Measurements from ENCODE around the gene SPNS2. TPM values are rescaled to one million over a fixed set of nuclear protein-coding genes. Genes with fewer than 3 reads are reported as not detected.

SPNS2 gene
- total and polyA plus RNA-seq, 2 donors (not counting 1 experiment from before 2014, with no cell fraction given) = 0.48 TPM; not detected in 1

DNA sequence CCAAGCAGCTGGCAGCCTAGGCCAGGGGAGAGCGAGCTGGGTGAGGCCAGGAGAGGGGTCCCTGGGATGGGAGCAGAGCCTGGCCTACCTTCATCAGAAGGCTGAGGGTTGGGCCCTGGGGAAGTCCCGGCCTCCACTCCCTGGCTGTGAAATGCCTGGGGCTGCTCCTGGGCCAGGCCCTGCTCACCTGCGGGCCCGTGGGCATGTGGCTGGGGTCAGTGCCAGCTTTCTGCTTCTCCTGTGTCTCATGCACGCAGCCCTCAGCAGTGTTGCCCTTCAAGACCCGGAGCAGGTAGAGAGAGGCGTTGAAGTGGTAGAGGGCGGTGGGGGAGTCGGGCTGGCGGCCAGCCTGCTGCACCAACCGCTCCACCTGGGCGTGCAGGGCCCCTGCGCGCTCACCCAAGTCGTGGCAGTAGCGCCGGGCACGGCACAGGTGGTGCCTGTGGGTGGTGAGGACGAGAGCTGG, 44.1 kb downstream of the SPNS2 start:
- intact Hi-C loops (cut with micrococcal nuclease) = no loop called here
- peaks cover 0 to 72% of the 10 kb centered on the region in 2 experiments for H3K36me3 ChIP-seq (replicated peaks in 1 of 2; ENCODE audit: control extremely low read depth in 1 of 2, control insufficient read depth in 1 of 2, extremely low read depth in 1 of 2, insufficient read depth in 2 of 2, low read length in 1 of 2)
- Mint-ChIP-seq H3K4me1 (no peaks in the 10 kb centered on the region), H3K9me3 (ENCODE audit: insufficient read depth) (no peaks in the 10 kb centered on the region), H3K27ac (no peak overlapping the region), H3K4me3 (no peak overlapping the region), H3K27me3 (no peaks in the 10 kb centered on the region)
- ChIA-PET POLR2A (no interaction called here), CTCF (no interaction called here)
- ATAC-seq (ENCODE audit: low read depth) (no peak), DNase-seq (no peak)
- no peaks in the 10 kb centered on the region for H3K79me2 ChIP-seq (ENCODE audit: control insufficient read depth, insufficient read depth, low read length)
- TF ChIP-seq, protein P1, sequence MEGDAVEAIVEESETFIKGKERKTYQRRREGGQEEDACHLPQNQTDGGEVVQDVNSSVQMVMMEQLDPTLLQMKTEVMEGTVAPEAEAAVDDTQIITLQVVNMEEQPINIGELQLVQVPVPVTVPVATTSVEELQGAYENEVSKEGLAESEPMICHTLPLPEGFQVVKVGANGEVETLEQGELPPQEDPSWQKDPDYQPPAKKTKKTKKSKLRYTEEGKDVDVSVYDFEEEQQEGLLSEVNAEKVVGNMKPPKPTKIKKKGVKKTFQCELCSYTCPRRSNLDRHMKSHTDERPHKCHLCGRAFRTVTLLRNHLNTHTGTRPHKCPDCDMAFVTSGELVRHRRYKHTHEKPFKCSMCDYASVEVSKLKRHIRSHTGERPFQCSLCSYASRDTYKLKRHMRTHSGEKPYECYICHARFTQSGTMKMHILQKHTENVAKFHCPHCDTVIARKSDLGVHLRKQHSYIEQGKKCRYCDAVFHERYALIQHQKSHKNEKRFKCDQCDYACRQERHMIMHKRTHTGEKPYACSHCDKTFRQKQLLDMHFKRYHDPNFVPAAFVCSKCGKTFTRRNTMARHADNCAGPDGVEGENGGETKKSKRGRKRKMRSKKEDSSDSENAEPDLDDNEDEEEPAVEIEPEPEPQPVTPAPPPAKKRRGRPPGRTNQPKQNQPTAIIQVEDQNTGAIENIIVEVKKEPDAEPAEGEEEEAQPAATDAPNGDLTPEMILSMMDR (IDR thresholded peaks at IDR 0.05) = no peak
- TF ChIP-seq EZH2 (IDR thresholded peaks at IDR 0.05; ENCODE audit: borderline replicate concordance, insufficient read depth, low read depth, low read length, poor library complexity, severe bottlenecking) = no peak
- no peak overlapping the region for H3K9ac ChIP-seq (ENCODE audit: low read length)
- H3K9me3 ChIP-seq (ENCODE audit: control extremely low read depth in 1 of 3, control insufficient read depth in 2 of 3, insufficient read depth in 1 of 3, low read length in 2 of 3) = no peaks in the 10 kb centered on the region
- H4K20me1 ChIP-seq (ENCODE audit: control insufficient read depth, insufficient read depth, low read length, poor library complexity, severe bottlenecking) = no peaks in the 10 kb centered on the region
- no peak overlapping the region for H2AFZ ChIP-seq (ENCODE audit: insufficient read depth, low read depth, low read length, poor library complexity, severe bottlenecking)
- no peak overlapping the region for H3K4me3 ChIP-seq (ENCODE audit: control extremely low read depth in 1 of 5, extremely low read depth in 1 of 5, insufficient read depth in 1 of 5, low read depth in 2 of 5, low read length in 4 of 5)
- 95% methylated on average over 19 of the region's 19 CpGs for WGBS (ENCODE audit: insufficient coverage)
- no peak overlapping the region for H3K4me2 ChIP-seq (replicated peaks; ENCODE audit: low read depth, low read length, poor library complexity, severe bottlenecking)
- no peak overlapping the region for H3K27ac ChIP-seq (ENCODE audit: low read length in 2 of 2)
- H3K4me1 ChIP-seq (ENCODE audit: control insufficient read depth in 2 of 2, insufficient read depth in 2 of 2, low read length in 2 of 2) = no peaks in the 10 kb centered on the region
- no peaks in the 10 kb centered on the region for H3K27me3 ChIP-seq (replicated peaks in 1 of 4; ENCODE audit: control extremely low read depth in 1 of 4, control insufficient read depth in 3 of 4, insufficient read depth in 4 of 4, low read length in 3 of 4)

DNA sequence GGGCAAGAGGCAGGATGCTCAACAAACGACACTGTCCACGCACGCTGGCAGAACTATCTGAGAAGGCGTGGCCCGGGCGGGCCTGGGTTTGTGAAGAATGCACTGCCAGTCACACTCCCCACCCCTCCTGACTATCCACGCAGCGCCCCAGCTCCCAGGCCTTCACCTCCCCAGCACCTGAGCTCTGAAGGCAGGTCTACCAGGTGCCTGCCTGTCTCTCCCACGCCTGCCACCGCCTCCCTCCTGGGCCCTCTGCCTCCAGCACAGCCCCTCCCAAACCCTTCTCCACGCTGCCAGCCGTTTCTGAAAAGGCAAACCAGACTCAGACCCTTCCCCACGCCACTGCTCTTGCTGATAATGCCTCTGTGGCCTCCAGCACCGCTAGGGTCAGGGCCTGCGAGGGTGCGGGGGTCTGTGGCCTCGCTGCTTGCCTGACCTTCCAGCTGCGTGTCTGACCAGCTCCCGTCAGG, 44.9 kb downstream of the SPNS2 start:
- Mint-ChIP-seq H3K9me3 (ENCODE audit: insufficient read depth) (no peaks in the 10 kb centered on the region), H3K27me3 (no peaks in the 10 kb centered on the region), H3K27ac (no peak overlapping the region), H3K4me1 (no peaks in the 10 kb centered on the region), H3K4me3 (no peak overlapping the region)
- 91% methylated on average over 18 of the region's 19 CpGs for WGBS (ENCODE audit: insufficient coverage)
- Histone ChIP-seq H3K27ac (ENCODE audit: low read length in 2 of 2) (no peak overlapping the region), H3K79me2 (ENCODE audit: control insufficient read depth, insufficient read depth, low read length) (no peaks in the 10 kb centered on the region), H3K36me3 (replicated peaks in 1 of 2; ENCODE audit: control extremely low read depth in 1 of 2, control insufficient read depth in 1 of 2, extremely low read depth in 1 of 2, insufficient read depth in 2 of 2, low read length in 1 of 2) (peaks cover 0 to 80% of the 10 kb centered on the region in 2 experiments), H3K9me3 (ENCODE audit: control extremely low read depth in 1 of 3, control insufficient read depth in 2 of 3, insufficient read depth in 1 of 3, low read length in 2 of 3) (no peaks in the 10 kb centered on the region), H3K4me2 (replicated peaks; ENCODE audit: low read depth, low read length, poor library complexity, severe bottlenecking) (no peak overlapping the region), H4K20me1 (ENCODE audit: control insufficient read depth, insufficient read depth, low read length, poor library complexity, severe bottlenecking) (no peaks in the 10 kb centered on the region), H2AFZ (ENCODE audit: insufficient read depth, low read depth, low read length, poor library complexity, severe bottlenecking) (no peak overlapping the region), H3K4me3 (ENCODE audit: control extremely low read depth in 1 of 5, extremely low read depth in 1 of 5, insufficient read depth in 1 of 5, low read depth in 2 of 5, low read length in 4 of 5) (no peak overlapping the region), H3K4me1 (ENCODE audit: control insufficient read depth in 2 of 2, insufficient read depth in 2 of 2, low read length in 2 of 2) (no peaks in the 10 kb centered on the region), H3K27me3 (replicated peaks in 1 of 4; ENCODE audit: control extremely low read depth in 1 of 4, control insufficient read depth in 3 of 4, insufficient read depth in 4 of 4, low read length in 3 of 4) (no peaks in the 10 kb centered on the region), H3K9ac (ENCODE audit: low read length) (no peak overlapping the region)
- POLR2A ChIA-PET = no interaction called here
- CTCF ChIA-PET = no interaction called here
- DNase-seq (no peak), ATAC-seq (ENCODE audit: low read depth) (no peak)
- intact Hi-C loops (cut with micrococcal nuclease) = no loop called here
- TF ChIP-seq, protein P1 (IDR thresholded peaks at IDR 0.05) = no peak
- TF ChIP-seq EZH2 (IDR thresholded peaks at IDR 0.05; ENCODE audit: borderline replicate concordance, insufficient read depth, low read depth, low read length, poor library complexity, severe bottlenecking) = no peak

Data from B cell (primary cell).